A549 (cell line): ENCODE data around the gene BTBD8.

Experiments
- CEBPB ChIP-seq, 2 experiments: fragments of >200 bp in 1 of 2; sonication (Bioruptor Twin) in 1 of 2; formaldehyde crosslinking in 1 of 2; IDR thresholded peaks; 2 replicates each; pipeline ENCODE4 v1.6.1; 2012 to 2016
- CHD2 ChIP-seq: fragments of 150-350 bp; IDR thresholded peaks from 2 replicates; pipeline ENCODE4 v1.6.1; 2014; ENCODE audit warnings: low read length; ENCODE audit not compliant: partially characterized antibody
- HOXB5 ChIP-seq: fragments of 250-450 bp; sonication (Bioruptor Pico); IDR thresholded peaks from 2 replicates; pipeline ENCODE4 v1.5.0; 2020; ENCODE audit warnings: mild to moderate bottlenecking, moderate library complexity
- POLR2A ChIP-seq: IDR thresholded peaks from 2 replicates; pipeline ENCODE4 v1.6.1; 2012; ENCODE audit warnings: mild to moderate bottlenecking, low read length
- SREBF2 ChIP-seq: fragments of 450-650 bp; IDR thresholded peaks from 2 replicates; pipeline ENCODE4 v1.6.1; 2014; ENCODE audit warnings: mild to moderate bottlenecking, moderate library complexity
- TF ChIP-seq, protein P1 (sequence below): fragments of >200 bp; sonication (Bioruptor Twin); formaldehyde crosslinking; IDR thresholded peaks from 3 replicates; pipeline ENCODE4 v1.5.1; 2016
- TF ChIP-seq, protein P2 (sequence below): IDR thresholded peaks from 2 replicates; pipeline ENCODE4 v1.6.1; 2012; ENCODE audit warnings: low read depth, borderline replicate concordance

DNA sequence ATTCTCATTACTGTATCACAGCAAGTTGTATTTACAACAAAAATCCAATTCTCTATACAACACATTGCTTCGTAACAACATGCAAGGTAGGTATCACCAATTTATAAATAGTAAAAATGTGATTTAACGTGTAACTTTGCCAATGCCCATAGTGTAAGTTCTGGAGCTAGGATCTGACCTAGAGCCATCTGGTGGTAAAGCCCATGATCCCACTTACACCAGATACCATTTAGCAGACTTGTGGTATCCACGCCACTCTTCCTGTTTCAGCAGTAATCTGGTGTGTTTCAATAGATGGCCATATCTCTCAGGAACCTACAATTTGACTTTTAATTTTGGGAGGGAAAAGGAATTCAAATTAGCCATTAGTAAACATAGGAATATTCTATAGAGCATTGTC lies 15.1 kb upstream of the BTBD8 start:
- TF ChIP-seq SREBF2 (no peak), CEBPB (IDR thresholded peaks at IDR 0.05) (no peak), HOXB5 (no peak), CHD2 (no peak), POLR2A (no peak)
- TF ChIP-seq, protein P1, sequence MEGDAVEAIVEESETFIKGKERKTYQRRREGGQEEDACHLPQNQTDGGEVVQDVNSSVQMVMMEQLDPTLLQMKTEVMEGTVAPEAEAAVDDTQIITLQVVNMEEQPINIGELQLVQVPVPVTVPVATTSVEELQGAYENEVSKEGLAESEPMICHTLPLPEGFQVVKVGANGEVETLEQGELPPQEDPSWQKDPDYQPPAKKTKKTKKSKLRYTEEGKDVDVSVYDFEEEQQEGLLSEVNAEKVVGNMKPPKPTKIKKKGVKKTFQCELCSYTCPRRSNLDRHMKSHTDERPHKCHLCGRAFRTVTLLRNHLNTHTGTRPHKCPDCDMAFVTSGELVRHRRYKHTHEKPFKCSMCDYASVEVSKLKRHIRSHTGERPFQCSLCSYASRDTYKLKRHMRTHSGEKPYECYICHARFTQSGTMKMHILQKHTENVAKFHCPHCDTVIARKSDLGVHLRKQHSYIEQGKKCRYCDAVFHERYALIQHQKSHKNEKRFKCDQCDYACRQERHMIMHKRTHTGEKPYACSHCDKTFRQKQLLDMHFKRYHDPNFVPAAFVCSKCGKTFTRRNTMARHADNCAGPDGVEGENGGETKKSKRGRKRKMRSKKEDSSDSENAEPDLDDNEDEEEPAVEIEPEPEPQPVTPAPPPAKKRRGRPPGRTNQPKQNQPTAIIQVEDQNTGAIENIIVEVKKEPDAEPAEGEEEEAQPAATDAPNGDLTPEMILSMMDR = no peak
- TF ChIP-seq, protein P2, sequence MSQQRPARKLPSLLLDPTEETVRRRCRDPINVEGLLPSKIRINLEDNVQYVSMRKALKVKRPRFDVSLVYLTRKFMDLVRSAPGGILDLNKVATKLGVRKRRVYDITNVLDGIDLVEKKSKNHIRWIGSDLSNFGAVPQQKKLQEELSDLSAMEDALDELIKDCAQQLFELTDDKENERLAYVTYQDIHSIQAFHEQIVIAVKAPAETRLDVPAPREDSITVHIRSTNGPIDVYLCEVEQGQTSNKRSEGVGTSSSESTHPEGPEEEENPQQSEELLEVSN = no peak
